ENCODE data around the gene DESI2.

DESI2 gene

GRCh38 chr1:244645890-244646289, 7.0 kb upstream of the DESI2 start:
- no peak for ATAC-seq
- TF ChIP-seq TCF4 (CRISPR knock-in tag; IDR thresholded peaks at IDR 0.05; ENCODE audit: borderline replicate concordance) (no peak), BACH2 (CRISPR knock-in tag; IDR thresholded peaks at IDR 0.05; ENCODE audit: borderline replicate concordance) (no peak), ZNF70 (CRISPR knock-in tag; IDR thresholded peaks at IDR 0.05) (no peak), PPARA (CRISPR knock-in tag; IDR thresholded peaks at IDR 0.05; ENCODE audit: borderline replicate concordance) (no peak), CSRNP3 (CRISPR knock-in tag; IDR thresholded peaks at IDR 0.05) (no peak), ZC3H10 (CRISPR knock-in tag; IDR thresholded peaks at IDR 0.05) (no peak), ISL1 (CRISPR knock-in tag; IDR thresholded peaks at IDR 0.05) (no peak), ESRRG (CRISPR knock-in tag; IDR thresholded peaks at IDR 0.05) (no peak), TSHZ2 (CRISPR knock-in tag; IDR thresholded peaks at IDR 0.05) (no peak), ZNF565 (CRISPR knock-in tag; conservative IDR thresholded peaks at IDR 0.05; ENCODE audit: low read depth) (no peak), ZNF8 (CRISPR knock-in tag; IDR thresholded peaks at IDR 0.05) (no peak), PATZ1 (CRISPR knock-in tag; IDR thresholded peaks at IDR 0.05; ENCODE audit: borderline replicate concordance) (no peak), TOX (CRISPR knock-in tag; IDR thresholded peaks at IDR 0.05; ENCODE audit: borderline replicate concordance) (no peak), GLIS3 (CRISPR knock-in tag; IDR thresholded peaks at IDR 0.05) (no peak), ARNTL (CRISPR knock-in tag; IDR thresholded peaks at IDR 0.05; ENCODE audit: borderline replicate concordance, low read depth) (no peak)

- no peak for ATAC-seq
- TF ChIP-seq OSR1 (CRISPR knock-in tag; IDR thresholded peaks at IDR 0.05) (no peak), POU6F1 (CRISPR knock-in tag; IDR thresholded peaks at IDR 0.05; ENCODE audit: borderline replicate concordance, low read depth) (no peak), ZNF70 (CRISPR knock-in tag; IDR thresholded peaks at IDR 0.05) (no peak), PATZ1 (CRISPR knock-in tag; IDR thresholded peaks at IDR 0.05; ENCODE audit: borderline replicate concordance) (no peak)
These were observed 5.1 kb upstream of the DESI2 start for GRCh38 chr1:244647819-244648218.

- no peak for ATAC-seq
- TF ChIP-seq ARNTL (CRISPR knock-in tag; IDR thresholded peaks at IDR 0.05; ENCODE audit: borderline replicate concordance, low read depth) (no peak), CSRNP3 (CRISPR knock-in tag; IDR thresholded peaks at IDR 0.05) (no peak), ISL1 (CRISPR knock-in tag; IDR thresholded peaks at IDR 0.05) (no peak), POU6F1 (CRISPR knock-in tag; IDR thresholded peaks at IDR 0.05; ENCODE audit: borderline replicate concordance, low read depth) (no peak), ZFP3 (CRISPR knock-in tag; IDR thresholded peaks at IDR 0.05) (no peak), SNAI2 (CRISPR knock-in tag; IDR thresholded peaks at IDR 0.05) (no peak), RARB (CRISPR knock-in tag; IDR thresholded peaks at IDR 0.05) (no peak), OSR1 (CRISPR knock-in tag; IDR thresholded peaks at IDR 0.05) (no peak), ZFP30 (CRISPR knock-in tag; IDR thresholded peaks at IDR 0.05) (no peak), CSDC2 (CRISPR knock-in tag; IDR thresholded peaks at IDR 0.05) (no peak)
These were observed 837 bp upstream of the DESI2 start for GRCh38 chr1:244651956-244652622.

All from SK-N-SH treated with all-trans-retinoic acid at 6 μM for 48 hours (cell line).